ENCODE measurements around the gene MYO9A.

MYO9A gene

DNA sequence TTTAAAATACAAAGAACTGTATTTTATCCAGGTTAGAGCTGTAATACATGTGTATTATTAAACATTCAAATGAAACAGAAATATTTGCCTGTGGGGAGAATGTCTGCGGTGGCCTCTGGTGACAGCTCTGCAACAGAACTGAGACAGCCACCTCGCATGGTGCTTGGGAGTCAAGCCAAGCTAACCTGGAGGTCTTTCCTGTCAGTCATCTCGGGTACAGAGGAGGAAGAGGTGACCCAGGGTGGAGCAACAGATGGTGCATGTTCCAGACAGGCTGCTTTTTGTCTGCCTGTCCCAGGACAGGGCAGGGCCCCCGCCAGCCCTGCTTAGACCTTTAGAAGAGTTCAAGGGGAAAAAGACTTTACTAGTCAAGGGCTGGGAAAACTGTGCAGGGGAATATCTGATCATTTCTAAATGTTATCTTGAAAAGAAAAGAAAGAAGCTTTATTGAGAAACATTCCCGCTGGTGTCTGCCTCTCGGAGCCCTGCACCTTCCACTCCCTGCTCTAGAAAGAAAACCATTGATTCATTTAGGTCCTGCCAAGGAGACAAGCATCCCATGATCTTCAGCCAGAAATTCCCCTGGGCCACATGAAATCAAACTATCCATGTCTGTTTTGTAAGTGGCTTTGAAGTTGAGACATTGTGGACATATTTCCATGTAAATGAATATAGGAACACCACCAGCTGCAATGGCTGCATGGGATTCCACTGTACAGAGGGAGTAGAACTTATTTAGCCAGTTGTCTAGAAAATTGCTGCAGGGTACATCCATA is 313.1 kb downstream of the MYO9A start:
- no peak for DNase-seq

- no peak for DNase-seq
Measured at GRCh38 chr15:71804226-71804625, 313.7 kb downstream of the MYO9A start.

- no peak for DNase-seq
Measured at GRCh38 chr15:71802770-71803169, 315.2 kb downstream of the MYO9A start.

DNA sequence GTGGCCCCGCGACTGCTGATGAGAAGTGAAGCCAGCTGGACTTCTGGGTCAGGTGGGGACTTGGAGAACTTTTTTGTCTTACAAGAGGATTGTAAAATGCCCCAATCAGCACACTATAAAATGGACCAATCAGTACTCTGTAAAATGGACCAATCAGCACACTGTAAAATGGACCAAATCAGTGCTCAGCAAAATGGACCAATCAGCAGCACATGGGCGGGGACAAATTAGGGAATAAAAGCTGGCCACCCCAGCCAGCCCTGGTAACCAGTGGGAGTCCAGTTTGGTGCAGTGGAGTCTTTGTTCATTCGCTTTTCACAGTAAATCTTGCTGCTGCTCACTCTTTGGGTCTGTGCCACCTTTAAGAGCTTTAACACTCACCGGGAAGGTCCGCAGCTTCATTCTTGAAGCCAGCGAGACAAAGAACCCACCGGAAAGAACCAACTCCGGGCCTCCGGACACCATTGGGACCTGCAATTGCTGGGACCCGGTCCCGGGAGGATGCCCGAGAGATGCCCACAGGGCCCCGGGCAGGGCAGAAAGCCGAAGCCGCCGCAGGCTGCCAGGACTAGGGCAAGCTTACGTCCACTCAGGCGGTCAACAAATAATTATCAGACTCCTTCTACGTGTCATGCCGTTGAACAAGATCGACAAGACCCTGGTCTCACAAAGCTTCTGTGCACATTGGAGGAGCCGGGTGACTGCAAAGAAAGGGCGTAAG is 315.9 kb downstream of the MYO9A start:
- DNase-seq: no peak

DNA sequence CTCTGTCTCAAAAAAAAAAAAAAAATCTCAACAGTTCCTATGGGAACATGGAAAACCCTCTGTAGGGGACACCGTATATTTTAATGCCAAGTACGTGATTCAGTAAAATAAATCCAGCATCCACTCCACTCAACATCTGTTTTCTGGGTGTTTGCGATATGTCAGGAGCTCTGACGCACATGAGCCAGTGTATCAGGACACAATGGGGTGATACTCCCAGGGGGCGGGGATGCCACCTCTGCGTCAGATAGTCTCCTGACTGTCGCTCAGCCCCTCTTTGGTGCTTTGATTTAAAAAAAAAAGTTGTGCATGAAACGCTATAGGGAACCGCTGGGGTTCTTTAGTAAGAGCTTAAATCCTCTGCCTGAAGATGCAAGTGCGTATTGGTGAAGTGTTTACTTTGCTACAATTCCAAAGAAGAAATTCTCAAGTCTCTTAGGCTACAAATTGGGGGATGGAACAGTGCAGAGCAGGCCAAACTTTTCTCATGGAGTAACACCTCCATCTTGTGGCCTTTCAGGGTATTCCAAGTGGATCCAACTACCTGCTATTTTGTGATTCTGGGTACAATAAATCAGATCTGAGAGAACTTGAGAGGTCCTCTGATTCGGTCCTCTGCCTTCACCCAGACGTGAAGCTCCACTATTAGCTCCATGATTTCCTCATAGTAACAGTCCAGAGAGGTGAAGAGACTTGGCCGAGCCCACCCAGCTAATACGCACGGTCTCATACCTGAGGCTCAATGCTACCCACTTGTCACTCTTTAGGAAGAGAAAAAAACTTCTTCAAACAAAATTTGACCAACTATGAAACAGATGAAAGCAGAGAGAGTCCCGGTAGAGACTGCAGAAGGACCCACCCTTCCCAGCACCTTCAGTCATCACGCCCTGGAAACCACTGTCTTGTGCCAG is 316.9 kb downstream of the MYO9A start:
- peak; percentile 51 for DNase-seq

GRCh38 chr15:71800190-71800589 is 317.8 kb downstream of the MYO9A start:
- DNase-seq: no peak

- DNase-seq: no peak
Measured at GRCh38 chr15:71798641-71799040, 319.3 kb downstream of the MYO9A start.

DNA sequence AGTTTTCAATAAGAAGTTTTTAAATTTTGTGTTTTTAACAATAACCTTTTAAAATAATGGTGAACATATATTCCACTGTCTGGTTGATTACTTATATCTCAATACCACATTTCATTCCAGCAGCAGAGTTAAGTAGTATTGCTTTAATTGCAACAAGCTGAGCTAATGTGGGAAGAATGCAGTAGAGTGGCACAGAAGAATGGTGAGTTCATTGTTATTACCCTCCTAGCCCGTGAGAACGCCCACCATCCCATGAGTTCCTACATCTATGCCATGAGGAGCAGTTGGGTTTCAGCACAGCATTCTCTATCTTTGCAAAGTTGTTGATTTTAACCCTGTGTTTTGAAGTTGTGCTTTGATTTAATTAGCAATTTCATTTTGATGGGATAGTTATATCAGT is 325.4 kb downstream of the MYO9A start:
- DNase-seq: peak; percentile 16

GRCh38 chr15:71791975-71792374 is 326.0 kb downstream of the MYO9A start:
- no peak for DNase-seq

GRCh38 chr15:71790081-71790480 is 327.9 kb downstream of the MYO9A start:
- peak; percentile 24 for DNase-seq

DNA sequence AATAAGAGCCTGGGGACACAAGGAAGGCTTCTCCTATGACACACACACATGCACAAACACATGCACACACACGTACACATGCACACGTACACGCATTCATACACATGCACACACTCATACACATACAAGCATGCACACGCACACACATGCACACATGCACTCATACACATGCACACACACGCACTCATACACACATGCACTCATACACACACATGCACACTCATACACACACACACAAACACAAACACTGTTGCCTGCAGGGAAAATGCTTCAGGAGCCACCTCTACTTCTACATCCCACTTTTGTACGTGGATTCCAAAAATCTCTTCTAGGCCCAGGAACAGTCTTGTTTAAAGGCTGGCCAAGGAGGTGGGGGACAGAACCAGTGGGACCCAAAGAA is 328.3 kb downstream of the MYO9A start:
- DNase-seq: no peak

- DNase-seq: no peak
Measured at GRCh38 chr15:71788646-71789579, 329.0 kb downstream of the MYO9A start.

DNA sequence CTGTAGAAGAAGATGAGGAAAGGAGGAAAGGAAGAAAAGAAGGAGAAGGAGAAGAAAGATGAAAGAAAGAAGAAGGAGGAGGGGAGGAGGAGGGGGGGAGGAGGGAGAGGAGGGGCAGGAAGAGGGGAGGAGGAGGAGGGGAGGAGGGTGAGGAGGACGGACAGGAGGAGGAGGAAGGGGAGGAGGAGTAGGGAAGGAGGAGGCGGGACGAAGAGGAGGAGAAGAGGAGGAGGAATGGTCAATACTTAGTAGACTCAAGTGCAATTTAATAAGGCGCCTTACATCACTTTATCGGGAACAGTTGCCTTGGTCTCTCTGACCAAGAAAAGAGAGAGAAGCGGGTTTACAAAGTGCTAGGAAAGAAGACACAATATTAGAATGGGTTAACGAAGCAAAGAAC is 331.3 kb downstream of the MYO9A start:
- DNase-seq: no peak

DNA sequence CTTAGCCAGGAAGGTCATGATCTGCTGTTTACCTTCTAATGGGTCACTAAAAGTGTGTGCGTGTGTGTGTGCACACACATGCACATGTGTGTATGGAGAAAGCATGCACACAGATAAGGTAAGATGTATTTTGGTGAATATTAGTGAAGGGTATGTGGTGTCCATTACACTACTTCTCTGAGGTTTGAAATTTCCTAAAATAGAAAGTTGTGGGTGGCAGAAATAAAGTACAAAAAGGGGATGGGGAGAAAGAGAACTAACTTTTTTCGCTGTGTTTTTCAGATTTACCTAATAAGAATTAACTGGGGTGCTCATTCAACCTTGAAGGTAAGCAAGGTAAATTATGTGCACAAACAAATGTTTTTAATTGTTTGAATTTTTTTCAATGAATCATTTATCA is 332.0 kb downstream of the MYO9A start:
- no peak for DNase-seq

GRCh38 chr15:71784719-71785118 is 333.2 kb downstream of the MYO9A start:
- no peak for DNase-seq

GRCh38 chr15:71782422-71783165 is 335.4 kb downstream of the MYO9A start:
- DNase-seq: no peak

DNA sequence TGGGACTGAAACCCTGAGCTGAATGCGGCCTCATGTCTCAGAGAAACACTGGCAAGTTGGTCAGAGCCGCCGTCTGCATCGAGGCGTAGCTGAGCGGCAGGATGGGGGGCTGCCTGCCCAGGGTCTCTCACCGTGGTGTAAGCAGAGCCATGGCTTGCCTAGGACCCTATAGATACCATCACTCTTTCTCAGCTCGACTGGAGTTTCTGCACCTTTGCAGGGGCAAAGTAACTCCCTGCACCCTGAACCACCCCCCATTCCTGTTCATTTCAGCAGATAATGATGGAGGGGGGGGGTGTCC is 336.0 kb downstream of the MYO9A start:
- no peak for DNase-seq

GRCh38 chr15:71781179-71781964 is 336.6 kb downstream of the MYO9A start:
- DNase-seq: no peak

DNA sequence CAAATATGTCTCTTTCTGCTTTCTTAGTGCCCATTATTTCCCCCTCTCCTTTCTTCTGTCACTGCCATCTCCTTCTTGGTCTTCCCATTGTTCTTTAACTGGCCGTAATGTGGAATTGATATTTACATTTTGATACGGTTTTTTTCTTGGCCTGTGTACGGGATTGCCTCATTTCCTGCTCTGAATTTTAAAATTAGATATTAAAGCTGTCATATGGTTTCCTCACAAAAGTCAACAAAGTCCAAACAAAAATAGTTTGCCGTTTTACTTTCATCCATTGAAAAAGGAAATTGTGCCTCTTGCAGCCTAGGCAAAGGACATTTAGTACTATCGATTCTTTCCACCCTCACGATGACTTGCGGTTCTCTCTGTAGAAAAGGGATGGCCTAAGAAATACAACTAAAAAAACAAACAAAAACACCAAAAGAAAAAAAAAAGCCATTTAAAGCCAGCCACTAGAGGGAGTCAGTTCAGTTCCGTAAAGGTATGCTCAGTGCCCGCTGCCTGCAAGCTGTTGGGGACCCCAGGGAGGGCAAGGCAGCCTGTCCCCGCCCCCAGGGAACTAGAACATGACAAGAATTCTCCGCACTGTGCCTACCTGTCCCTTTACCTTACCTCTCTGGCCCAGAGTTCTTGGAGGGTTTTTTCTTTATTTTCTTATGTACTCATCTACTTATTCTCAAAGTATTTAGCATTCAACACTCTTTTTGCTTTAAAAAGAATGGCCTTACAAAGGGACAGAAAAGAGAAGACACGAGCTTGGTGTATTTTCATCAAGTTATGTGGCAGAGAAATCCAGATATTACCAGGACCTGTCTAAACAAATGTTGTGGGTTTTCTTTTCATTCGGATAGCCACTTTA is 337.6 kb downstream of the MYO9A start:
- peak; percentile 9 for DNase-seq

All from T1000 (cell line).